Measurements from ENCODE around the gene CRYGB. TPM values are rescaled to one million over a fixed set of nuclear protein-coding genes. Genes with fewer than 3 reads are reported as not detected.
A peak's percentile ranks its signal among the peaks of the same experiment; 100 is the strongest.

The CRYGB gene
- total and polyA plus RNA-seq, 8 donors = not detected

DNA sequence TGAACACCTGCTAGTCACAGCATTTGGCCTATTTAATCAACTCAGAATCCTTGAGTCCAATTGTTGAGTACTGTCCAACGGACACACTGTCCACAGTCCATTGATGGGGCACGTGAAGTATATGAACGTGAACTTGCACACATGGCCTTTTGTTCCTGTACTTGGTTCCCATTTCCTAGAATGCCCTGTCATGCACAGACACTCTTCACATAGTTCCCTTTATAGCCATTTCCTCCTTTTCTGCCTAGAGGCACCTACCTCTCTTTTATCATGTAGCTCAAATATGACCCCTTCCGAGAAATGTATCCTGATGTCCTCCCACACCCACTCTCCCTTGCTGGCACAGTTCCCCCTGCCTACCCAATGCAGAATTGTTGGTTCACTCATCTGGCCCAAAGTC lies 26.2 kb upstream of the CRYGB start:
- ATAC-seq (peak; percentile 54), DNase-seq (peak in 1 of 4 donors; percentile 41)
- no peak overlapping the region for H3K4me3 ChIP-seq
- peak overlapping the region in 1 of 2 donors; percentile 84 for H3K27ac ChIP-seq
- no peaks in the 10 kb centered on the region for H3K36me3 ChIP-seq
- no peaks in the 10 kb centered on the region for H3K27me3 ChIP-seq
- H3K9me3 ChIP-seq = no peaks in the 10 kb centered on the region
- intact Hi-C loops (cut with DNase I) = no loop called here
- H3K4me1 ChIP-seq = peaks cover 0 to 30% of the 10 kb centered on the region in 2 donors
- TF ChIP-seq, protein P1, sequence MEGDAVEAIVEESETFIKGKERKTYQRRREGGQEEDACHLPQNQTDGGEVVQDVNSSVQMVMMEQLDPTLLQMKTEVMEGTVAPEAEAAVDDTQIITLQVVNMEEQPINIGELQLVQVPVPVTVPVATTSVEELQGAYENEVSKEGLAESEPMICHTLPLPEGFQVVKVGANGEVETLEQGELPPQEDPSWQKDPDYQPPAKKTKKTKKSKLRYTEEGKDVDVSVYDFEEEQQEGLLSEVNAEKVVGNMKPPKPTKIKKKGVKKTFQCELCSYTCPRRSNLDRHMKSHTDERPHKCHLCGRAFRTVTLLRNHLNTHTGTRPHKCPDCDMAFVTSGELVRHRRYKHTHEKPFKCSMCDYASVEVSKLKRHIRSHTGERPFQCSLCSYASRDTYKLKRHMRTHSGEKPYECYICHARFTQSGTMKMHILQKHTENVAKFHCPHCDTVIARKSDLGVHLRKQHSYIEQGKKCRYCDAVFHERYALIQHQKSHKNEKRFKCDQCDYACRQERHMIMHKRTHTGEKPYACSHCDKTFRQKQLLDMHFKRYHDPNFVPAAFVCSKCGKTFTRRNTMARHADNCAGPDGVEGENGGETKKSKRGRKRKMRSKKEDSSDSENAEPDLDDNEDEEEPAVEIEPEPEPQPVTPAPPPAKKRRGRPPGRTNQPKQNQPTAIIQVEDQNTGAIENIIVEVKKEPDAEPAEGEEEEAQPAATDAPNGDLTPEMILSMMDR (IDR thresholded peaks at IDR 0.05) = no peak

DNA sequence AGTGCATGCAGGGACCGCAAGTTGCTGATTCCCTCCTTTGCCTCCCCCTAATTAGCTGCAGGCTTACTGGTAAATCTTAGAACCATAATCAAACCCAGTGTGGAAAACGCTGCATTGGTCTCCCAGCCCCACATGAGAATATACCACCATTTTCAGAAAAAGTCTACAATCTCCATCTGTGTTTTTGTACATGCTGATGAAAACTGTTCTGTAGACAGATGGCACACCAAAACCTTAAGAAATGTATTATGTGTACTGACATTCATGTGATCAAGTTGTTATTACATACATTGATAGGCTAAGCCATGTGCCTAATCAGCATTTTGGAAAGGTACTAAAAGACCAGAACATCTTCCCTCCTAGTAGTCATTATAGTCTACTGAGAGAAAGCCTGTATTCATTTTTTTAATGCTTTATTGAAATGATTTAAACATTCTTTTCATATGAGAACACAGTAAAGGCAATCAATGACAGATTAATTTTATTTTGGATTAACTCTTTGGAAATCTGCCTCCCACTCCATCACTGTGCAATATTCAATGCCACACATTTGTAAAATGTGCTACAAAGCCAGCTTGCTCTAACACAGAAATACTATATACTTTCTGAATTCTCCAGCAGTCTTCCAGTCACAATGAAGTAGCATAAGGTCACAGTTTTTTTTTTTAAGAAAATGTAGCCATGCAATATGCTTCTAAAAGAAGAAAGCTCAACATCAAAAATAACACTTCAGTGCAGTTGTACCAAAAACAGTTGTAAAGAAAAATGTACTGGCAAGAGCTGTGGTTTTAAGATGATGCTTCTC lies 19.2 kb upstream of the CRYGB start:
- intact Hi-C loops (cut with DNase I) = no loop called here
- Histone ChIP-seq H3K4me3 (no peak overlapping the region), H3K36me3 (no peaks in the 10 kb centered on the region), H3K4me1 (no peaks in the 10 kb centered on the region), H3K9me3 (no peaks in the 10 kb centered on the region), H3K27me3 (no peaks in the 10 kb centered on the region), H3K27ac (no peak overlapping the region)
- DNase-seq = no peak
- TF ChIP-seq, protein P1 (IDR thresholded peaks at IDR 0.05) = no peak
- ATAC-seq = no peak

DNA sequence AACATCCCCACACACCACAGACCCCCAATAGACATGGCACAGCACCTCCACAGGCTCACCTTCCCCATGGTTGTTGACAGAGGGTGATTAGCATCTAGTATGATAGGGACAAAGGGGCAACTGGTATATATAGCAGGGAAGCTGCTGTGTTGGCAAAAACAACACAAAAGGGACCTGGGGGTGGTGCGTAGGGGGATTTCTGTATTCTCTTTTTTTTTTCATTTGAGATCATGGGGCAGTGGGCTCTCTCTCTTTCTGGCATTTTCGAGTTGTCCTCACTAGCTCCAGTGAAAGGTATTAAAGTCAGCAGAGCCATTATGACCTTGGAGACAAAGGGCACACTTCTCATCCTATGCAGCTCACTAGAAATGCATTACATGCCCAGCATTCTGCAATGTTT lies 17.5 kb upstream of the CRYGB start, which contains the start of gene CRYGA:
CRYGA (minus strand) TSS at position 101 of the 400 bp plus-strand sequence; CDS start at position 68, 33 bp downstream.
- TF ChIP-seq, protein P1 (IDR thresholded peaks at IDR 0.05) = no peak
- H3K27me3 ChIP-seq = no peaks in the 10 kb centered on the region
- no peaks in the 10 kb centered on the region for H3K4me1 ChIP-seq
- intact Hi-C loops (cut with DNase I) = no loop called here
- H3K4me3 ChIP-seq = no peak within 1 kb of the TSS
- DNase-seq = no peak
- H3K9me3 ChIP-seq = no peaks in the 10 kb centered on the region
- no peak for ATAC-seq
- H3K36me3 ChIP-seq = no peaks in the 10 kb centered on the region
- no peak within 1 kb of the TSS for H3K27ac ChIP-seq

DNA sequence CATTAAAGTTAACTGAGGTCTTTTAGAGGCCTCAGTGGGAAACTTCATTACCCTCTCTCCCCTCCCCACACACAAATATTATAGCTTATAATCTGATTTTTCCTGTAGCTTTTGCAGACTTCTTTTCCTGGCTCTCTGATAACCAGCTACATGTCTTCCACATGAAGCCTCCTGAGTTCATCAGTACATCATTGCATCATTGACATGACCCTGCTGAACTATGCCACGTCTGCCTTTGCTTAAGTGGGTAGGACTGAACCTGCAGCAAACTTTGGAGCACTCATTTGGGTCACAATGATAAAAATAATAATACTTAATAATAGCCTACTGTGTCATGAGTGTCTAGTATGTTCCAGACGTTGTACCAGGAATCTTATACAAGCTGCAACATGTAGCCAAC lies 10.5 kb upstream of the CRYGB start:
- Histone ChIP-seq H3K9me3 (peaks cover 0 to 8% of the 10 kb centered on the region in 2 donors), H3K36me3 (no peaks in the 10 kb centered on the region), H3K4me3 (no peak overlapping the region), H3K27ac (no peak overlapping the region), H3K27me3 (no peaks in the 10 kb centered on the region), H3K4me1 (no peaks in the 10 kb centered on the region)
- no peak for DNase-seq
- intact Hi-C loops (cut with DNase I) = no loop called here
- TF ChIP-seq, protein P1 (IDR thresholded peaks at IDR 0.05) = no peak
- ATAC-seq = no peak

DNA sequence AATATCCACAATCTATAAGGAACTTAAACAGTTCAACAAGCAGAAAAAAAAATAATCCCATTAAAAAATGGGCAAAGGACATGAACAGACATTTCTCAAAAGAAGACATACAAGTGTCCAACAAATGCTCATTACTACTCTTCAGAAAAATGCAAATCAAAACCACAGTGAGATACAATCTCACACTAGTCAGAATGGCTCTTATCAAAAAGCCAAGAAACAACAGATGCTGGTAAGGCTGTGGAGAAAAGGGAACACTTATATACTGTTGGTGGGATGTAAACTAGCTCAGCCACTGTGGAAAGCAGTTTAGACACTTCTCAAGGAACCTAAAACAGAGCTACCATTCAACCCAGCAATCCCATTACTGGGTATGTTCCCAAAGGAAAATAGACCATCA lies 7.2 kb upstream of the CRYGB start:
- DNase-seq (no peak), ATAC-seq (no peak)
- Histone ChIP-seq H3K4me3 (no peak overlapping the region), H3K27ac (no peak overlapping the region), H3K27me3 (no peaks in the 10 kb centered on the region), H3K9me3 (peaks cover 0 to 13% of the 10 kb centered on the region in 2 donors), H3K4me1 (no peaks in the 10 kb centered on the region), H3K36me3 (no peaks in the 10 kb centered on the region)
- intact Hi-C loops (cut with DNase I) = no loop called here
- TF ChIP-seq, protein P1 (IDR thresholded peaks at IDR 0.05) = no peak
